Brain microvascular endothelial cell (primary cell): ENCODE data around the gene ZBTB40.

Experiments
- DNase-seq: peaks from one replicate; pipeline ENCODE4 v3.0.0-alpha.2; 2020
- H3K27ac ChIP-seq: fragments of 250-450 bp; sonication (Bioruptor Pico); 2 replicates; pipeline ENCODE4 v1.5.1; 2020; ENCODE audit warnings: mild to moderate bottlenecking, moderate library complexity
- H3K27me3 ChIP-seq: fragments of 250-450 bp; sonication (Bioruptor Pico); replicated peaks from 2 replicates; pipeline ENCODE4 v1.5.1; 2020; ENCODE audit warnings: mild to moderate bottlenecking
- H3K36me3 ChIP-seq: fragments of 250-450 bp; sonication (Bioruptor Pico); replicated peaks from 2 replicates; pipeline ENCODE4 v1.5.1; 2020; ENCODE audit warnings: mild to moderate bottlenecking
- H3K4me3 ChIP-seq: 2 replicates; pipeline ENCODE4 v1.5.1; 2011; ENCODE audit warnings: low read depth, mild to moderate bottlenecking, control low read depth, low read length, moderate library complexity
- CTCF ChIP-seq: IDR thresholded peaks from 2 replicates; pipeline ENCODE4 v1.5.1; 2011; ENCODE audit warnings: low read depth, mild to moderate bottlenecking, moderate library complexity, low read length, control low read depth, inconsistent platforms; ENCODE audit errors: missing control alignments
- in situ Hi-C: cut with HindIII; loops from 2 replicates; pipeline ENCODE4 v1.10.0; 2017; ENCODE audit warnings: low sequenced_read_pairs, low pct_ligation_motif_present

Gene ZBTB40

GRCh38 chr1:22526098-22526497, 74.4 kb downstream of the ZBTB40 start:
- no peak overlapping the region for H3K4me3 ChIP-seq
- DNase-seq = no peak
- peaks cover 35% of the 10 kb centered on the region for H3K36me3 ChIP-seq
- no peaks in the 10 kb centered on the region for H3K27me3 ChIP-seq
- in situ Hi-C loops = no loop called here
- no peak for TF ChIP-seq CTCF
- H3K27ac ChIP-seq = no peak overlapping the region

GRCh38 chr1:22526677-22527076, 75.0 kb downstream of the ZBTB40 start:
- Histone ChIP-seq H3K36me3 (peaks cover 35% of the 10 kb centered on the region), H3K4me3 (no peak overlapping the region), H3K27ac (no peak overlapping the region), H3K27me3 (no peaks in the 10 kb centered on the region)
- in situ Hi-C loops = no loop called here
- TF ChIP-seq CTCF = no peak
- no peak for DNase-seq

GRCh38 chr1:22527122-22527521, 75.5 kb downstream of the ZBTB40 start:
- Histone ChIP-seq H3K27ac (no peak overlapping the region), H3K27me3 (no peaks in the 10 kb centered on the region), H3K36me3 (peaks cover 35% of the 10 kb centered on the region), H3K4me3 (no peak overlapping the region)
- peak; percentile 10 for TF ChIP-seq CTCF
- in situ Hi-C loops = no loop called here
- DNase-seq = no peak

GRCh38 chr1:22527555-22528296, 76.1 kb downstream of the ZBTB40 start:
- Histone ChIP-seq H3K27ac (no peak overlapping the region), H3K36me3 (peaks cover 35% of the 10 kb centered on the region), H3K4me3 (no peak overlapping the region), H3K27me3 (no peaks in the 10 kb centered on the region)
- in situ Hi-C loops = no loop called here
- peak; percentile 29 for TF ChIP-seq CTCF
- DNase-seq = no peak

- H3K4me3 ChIP-seq = no peak overlapping the region
- no peak for TF ChIP-seq CTCF
These were observed 76.8 kb downstream of the ZBTB40 start for GRCh38 chr1:22528451-22528850.

GRCh38 chr1:22529901-22530621, 78.4 kb downstream of the ZBTB40 start:
- H3K27ac ChIP-seq = no peak overlapping the region
- peaks cover 25% of the 10 kb centered on the region for H3K36me3 ChIP-seq
- in situ Hi-C loops = no loop called here
- H3K27me3 ChIP-seq = no peaks in the 10 kb centered on the region
- TF ChIP-seq CTCF = no peak
- DNase-seq = no peak
- no peak overlapping the region for H3K4me3 ChIP-seq

More at GRCh38 chr1:22528451-22528850, 76.8 kb downstream of the ZBTB40 start:
- peaks cover 35% of the 10 kb centered on the region for H3K36me3 ChIP-seq
- no peak overlapping the region for H3K27ac ChIP-seq
- no peaks in the 10 kb centered on the region for H3K27me3 ChIP-seq
- in situ Hi-C loops = no loop called here
- no peak for DNase-seq
